A673 (cell line): ENCODE results near the gene FAM210A. TPM values are rescaled to one million over a fixed set of nuclear protein-coding genes. Genes with fewer than 3 reads are reported as not detected.
"Not testable (repeated sequence)": the region's sequence is repeated elsewhere in the genome, so short reads cannot be mapped to it uniquely, and the experiment has no call there.

Experiments used
- BruUV-seq: library from RNA; stranded (reverse); fragments of 400-500 nt; replicated peaks from 2 replicates; lab custom pipeline; 2021; lab: Mats Ljungman, UMichigan
- CTCF ChIA-PET: fragments of 300-600 bp; sonication (Branson Sonifier 250); formaldehyde crosslinking; loops from one replicate; lab custom pipeline; 2022; ENCODE audit warnings: antibody characterized with exemption; lab: Charles Lee
- POLR2A ChIA-PET: fragments of 300-600 bp; sonication (Branson Sonifier 250); formaldehyde crosslinking; loops from one replicate; lab custom pipeline; 2022; ENCODE audit warnings: antibody characterized with exemption; ENCODE audit not compliant: low non-redundant PET; lab: Charles Lee
- DNase-seq: peaks from one replicate; pipeline ENCODE4 v3.0.0-alpha.2; 2015; ENCODE audit warnings: low spot score
- H3K27ac ChIP-seq: fragments of 200-600 bp; sonication (generic); 2 replicates; pipeline ENCODE4 v1.5.1; 2016; ENCODE audit warnings: mixed run types, low read depth, mild to moderate bottlenecking, mixed read lengths, antibody characterized with exemption, low read length; ENCODE audit not compliant: poor library complexity, severe bottlenecking
- H3K27me3 ChIP-seq: fragments of 200-600 bp; sonication (generic); replicated peaks from 2 replicates; pipeline ENCODE4 v1.6.1; 2017; ENCODE audit warnings: mixed run types, low read depth, mild to moderate bottlenecking, mixed read lengths, antibody characterized with exemption, low read length; ENCODE audit not compliant: insufficient read depth, poor library complexity
- H3K36me3 ChIP-seq: fragments of 200-600 bp; sonication (generic); 2 replicates; pipeline ENCODE4 v1.6.1; 2016; ENCODE audit warnings: mixed run types, mild to moderate bottlenecking, mixed read lengths, antibody characterized with exemption, low read length; ENCODE audit not compliant: insufficient read depth, poor library complexity, severe bottlenecking
- H3K4me1 ChIP-seq: fragments of 200-600 bp; sonication (generic); 2 replicates; pipeline ENCODE4 v1.6.1; 2017; ENCODE audit warnings: mixed run types, mild to moderate bottlenecking, mixed read lengths, antibody characterized with exemption, low read length; ENCODE audit not compliant: insufficient read depth, poor library complexity, severe bottlenecking
- H3K4me3 ChIP-seq: fragments of 200-600 bp; sonication (generic); 2 replicates; pipeline ENCODE4 v1.5.1; 2016; ENCODE audit warnings: low read depth, mixed run types, mild to moderate bottlenecking, mixed read lengths, low read length; ENCODE audit not compliant: poor library complexity, severe bottlenecking
- H3K9me3 ChIP-seq: fragments of 200-600 bp; sonication (generic); 2 replicates; pipeline ENCODE4 v1.6.1; 2016; ENCODE audit warnings: mixed run types, low read depth, mild to moderate bottlenecking, mixed read lengths, antibody characterized with exemption, low read length; ENCODE audit not compliant: poor library complexity, severe bottlenecking
- CTCF ChIP-seq: fragments of 300-800, 200-600 bp; sonication (generic); conservative IDR thresholded peaks from 2 replicates; pipeline ENCODE4 v1.5.1; 2017; ENCODE audit warnings: low read depth, mild to moderate bottlenecking, antibody characterized with exemption, low read length, moderate library complexity, mixed read lengths
- EZH2 ChIP-seq: fragments of 200-600 bp; sonication (generic); IDR thresholded peaks from 2 replicates; pipeline ENCODE4 v1.6.1; 2017; ENCODE audit warnings: borderline replicate concordance, low read depth, mild to moderate bottlenecking, mixed read lengths, antibody characterized with exemption, low read length; ENCODE audit not compliant: poor library complexity, severe bottlenecking
- intact Hi-C: fragments of 100-400 bp; cut with micrococcal nuclease; formaldehyde crosslinking; loops from one replicate; pipeline ENCODE4 v1.10.0; 2022; ENCODE audit not compliant: unreplicated experiment
- total RNA-seq: library from RNA; stranded (reverse); gene quantifications from 2 replicates; pipeline ENCODE4 v1.2.3, GENCODE V29; 2021

FAM210A gene
- total RNA-seq, 1 experiment from 2014 or later, result 18.6 TPM

- POLR2A ChIA-PET, result no interaction called here
- no TSS peak for BruUV-seq
- no peak overlapping the region for H3K4me3 ChIP-seq
- H3K36me3 ChIP-seq, result no peaks in the 10 kb centered on the region
- CTCF ChIA-PET, result no interaction called here
- peaks cover 20% of the 10 kb centered on the region for H3K9me3 ChIP-seq
- H3K27ac ChIP-seq, result no peak overlapping the region
- no peak for DNase-seq
- no peaks in the 10 kb centered on the region for H3K27me3 ChIP-seq
- no peaks in the 10 kb centered on the region for H3K4me1 ChIP-seq
- intact Hi-C loops, result no loop called here
- TF ChIP-seq CTCF, result peak; percentile 44; the same call in 1 of the 2 replicates
- TF ChIP-seq EZH2, result no peak
Measured at GRCh38 chr18:13680612-13681011, 45.7 kb downstream of the FAM210A start.

GRCh38 chr18:13677350-13677749 lies 49.0 kb downstream of the FAM210A start:
- POLR2A ChIA-PET, BruUV-seq, H3K4me1 ChIP-seq, H3K27me3 ChIP-seq, CTCF ChIA-PET, DNase-seq, H3K27ac ChIP-seq, H3K36me3 ChIP-seq, intact Hi-C loops, H3K4me3 ChIP-seq: not testable (repeated sequence)
- peaks cover 26% of the 10 kb centered on the region for H3K9me3 ChIP-seq

- no peak overlapping the region for H3K4me3 ChIP-seq
- no peak for DNase-seq
- H3K9me3 ChIP-seq, result peaks cover 31% of the 10 kb centered on the region
- peaks cover 3% of the 10 kb centered on the region for H3K36me3 ChIP-seq
- intact Hi-C loops, result no loop called here
- peak overlapping the region; percentile 82 for H3K27ac ChIP-seq
- H3K4me1 ChIP-seq, result no peaks in the 10 kb centered on the region
- no TSS peak for BruUV-seq
- no peak for TF ChIP-seq CTCF
- TF ChIP-seq EZH2, result no peak
- ChIA-PET CTCF (no interaction called here), POLR2A (interaction anchor here (0.6 kb wide), 1 partner anchor 12 kb away, joined by 3 read pairs; no protein-coding TSS in a partner anchor)
- no peaks in the 10 kb centered on the region for H3K27me3 ChIP-seq
Measured at GRCh38 chr18:13676471-13676870, 49.9 kb downstream of the FAM210A start.

- BruUV-seq, result no TSS peak
- POLR2A ChIA-PET, result no interaction called here
Measured at GRCh38 chr18:13672657-13673056, 53.7 kb downstream of the FAM210A start.

More at GRCh38 chr18:13672657-13673056, 53.7 kb downstream of the FAM210A start:
- no peak for TF ChIP-seq CTCF
- no peak for TF ChIP-seq EZH2
- Histone ChIP-seq H3K4me1 (no peaks in the 10 kb centered on the region), H3K27ac (peak overlapping the region; percentile 81), H3K4me3 (no peak overlapping the region), H3K9me3 (peaks cover 25% of the 10 kb centered on the region), H3K27me3 (no peaks in the 10 kb centered on the region), H3K36me3 (peaks cover 14% of the 10 kb centered on the region)
- intact Hi-C loops, result no loop called here
- CTCF ChIA-PET, result no interaction called here
- DNase-seq, result peak; percentile 35
